Muscle of leg (tissue), 11 donors: ENCODE data around the gene LGMN. TPM values are rescaled to one million over a fixed set of nuclear protein-coding genes. Genes with fewer than 3 reads are reported as not detected.
"Not testable (repeated sequence)": the region's sequence is repeated elsewhere in the genome, so short reads cannot be mapped to it uniquely, and the experiment has no call there.

Source experiments
- DNase-seq: peaks from one replicate; pipeline ENCODE4 v3.0.0; 2013
- H3K27ac ChIP-seq: one replicate; pipeline ENCODE4 v1.5.1; 2013; ENCODE audit warnings: mild to moderate bottlenecking, low read length, control low read depth
- H3K27me3 ChIP-seq: one replicate; pipeline ENCODE4 v1.6.1; 2013; ENCODE audit warnings: low read length; ENCODE audit not compliant: control insufficient read depth, insufficient read depth
- H3K36me3 ChIP-seq: one replicate; pipeline ENCODE4 v1.6.1; 2013; ENCODE audit warnings: low read length; ENCODE audit not compliant: control insufficient read depth, insufficient read depth
- H3K4me1 ChIP-seq: one replicate; pipeline ENCODE4 v1.6.1; 2013; ENCODE audit warnings: low read length; ENCODE audit not compliant: control insufficient read depth, insufficient read depth
- H3K4me3 ChIP-seq: one replicate; pipeline ENCODE4 v1.5.1; 2013; ENCODE audit warnings: low read length, control low read depth
- H3K9me3 ChIP-seq: replicated peaks from 2 replicates; pipeline ENCODE4 v1.6.1; 2013; ENCODE audit warnings: low read depth, low read length; ENCODE audit not compliant: control insufficient read depth
- whole genome bisulfite sequencing: methylation state at CpG from one replicate; pipeline ENCODE4 v1.1.5; 2013; ENCODE audit warnings: missing lambda C conversion rate; ENCODE audit not compliant: insufficient coverage; 5-methylcytosine and 5-hydroxymethylcytosine counted together
- polyA plus RNA-seq, 8 donors: library from polyadenylated mRNA; unstranded; fragments of 120-200 nt; gene quantifications; one replicate each; pipeline versions ENCODE4 v1.2.1 to v1.2.3, GENCODE V29; 2013; ENCODE audit warnings: inconsistent platforms in 1 of 8, low replicate concordance in 1 of 8; ENCODE audit not compliant: insufficient read length in 8 of 8, insufficient read depth in 1 of 8
- total RNA-seq: library from RNA; stranded (reverse); fragments of 120-200 nt; gene quantifications from one replicate; pipeline ENCODE4 v1.2.4, GENCODE V29; 2013

The LGMN gene
- total and polyA plus RNA-seq, 9 donors, result 60.1 to 104 (median 91.9) TPM

DNA sequence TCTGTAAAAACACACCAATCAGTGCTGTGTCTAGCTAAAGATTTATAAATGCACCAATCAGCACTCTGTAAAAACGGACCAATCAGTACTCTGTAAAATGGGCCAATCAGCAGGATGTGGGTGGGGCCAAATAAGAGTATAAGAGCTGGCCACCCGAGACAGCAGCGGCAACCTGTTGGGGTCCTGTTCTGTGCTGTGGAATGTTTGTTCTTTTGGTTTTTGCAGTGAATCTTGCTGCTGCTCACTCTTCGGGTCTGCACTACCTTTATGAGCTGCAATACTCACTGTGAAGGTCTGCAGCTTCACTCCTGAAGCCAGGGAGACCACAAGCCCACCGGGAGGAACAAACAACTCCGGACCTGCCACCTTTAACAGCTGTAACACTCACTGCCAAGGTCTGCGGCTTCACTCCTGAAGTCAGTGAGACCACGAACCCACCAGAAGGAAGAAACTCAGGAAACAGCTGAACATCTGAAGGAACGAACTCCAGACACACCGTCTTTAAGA is 1.8 kb upstream of the LGMN start:
- not testable (repeated sequence) for H3K9me3 ChIP-seq, H3K36me3 ChIP-seq, H3K27ac ChIP-seq, H3K27me3 ChIP-seq, H3K4me3 ChIP-seq, DNase-seq
- WGBS, result 80% methylated on average over 8 of the region's 10 CpGs
- H3K4me1 ChIP-seq, result peaks cover 11% of the 10 kb centered on the region

GRCh38 chr14:92747701-92748258 is 647 bp downstream of the LGMN start:
- peak overlapping the region; percentile 71 for H3K4me3 ChIP-seq
- H3K27me3 ChIP-seq, result no peaks in the 10 kb centered on the region
- peak; percentile 35 for DNase-seq
- no peaks in the 10 kb centered on the region for H3K36me3 ChIP-seq
- H3K27ac ChIP-seq, result peak overlapping the region; percentile 76
- WGBS, result 4% methylated on average over 12 of the region's 16 CpGs
- H3K9me3 ChIP-seq, result no peaks in the 10 kb centered on the region
- H3K4me1 ChIP-seq, result peaks cover 11% of the 10 kb centered on the region

- no peak overlapping the region for H3K4me3 ChIP-seq
- peaks cover 11% of the 10 kb centered on the region for H3K36me3 ChIP-seq
- no peaks in the 10 kb centered on the region for H3K9me3 ChIP-seq
- H3K27ac ChIP-seq, result no peak overlapping the region
- no peaks in the 10 kb centered on the region for H3K27me3 ChIP-seq
- peaks cover 7% of the 10 kb centered on the region for H3K4me1 ChIP-seq
- WGBS, result no CpG with 5 or more reads among the region's 2 CpGs
- DNase-seq, result no peak
These were observed 4.2 kb downstream of the LGMN start for GRCh38 chr14:92744198-92744597.

GRCh38 chr14:92740440-92740839 is 8.0 kb downstream of the LGMN start:
- DNase-seq, result no peak
- WGBS, result 92% methylated on average over 6 of the region's 8 CpGs
- no peak overlapping the region for H3K4me3 ChIP-seq
- no peaks in the 10 kb centered on the region for H3K27me3 ChIP-seq
- H3K4me1 ChIP-seq, result no peaks in the 10 kb centered on the region
- no peak overlapping the region for H3K27ac ChIP-seq
- H3K36me3 ChIP-seq, result peaks cover 11% of the 10 kb centered on the region
- H3K9me3 ChIP-seq, result no peaks in the 10 kb centered on the region

DNA sequence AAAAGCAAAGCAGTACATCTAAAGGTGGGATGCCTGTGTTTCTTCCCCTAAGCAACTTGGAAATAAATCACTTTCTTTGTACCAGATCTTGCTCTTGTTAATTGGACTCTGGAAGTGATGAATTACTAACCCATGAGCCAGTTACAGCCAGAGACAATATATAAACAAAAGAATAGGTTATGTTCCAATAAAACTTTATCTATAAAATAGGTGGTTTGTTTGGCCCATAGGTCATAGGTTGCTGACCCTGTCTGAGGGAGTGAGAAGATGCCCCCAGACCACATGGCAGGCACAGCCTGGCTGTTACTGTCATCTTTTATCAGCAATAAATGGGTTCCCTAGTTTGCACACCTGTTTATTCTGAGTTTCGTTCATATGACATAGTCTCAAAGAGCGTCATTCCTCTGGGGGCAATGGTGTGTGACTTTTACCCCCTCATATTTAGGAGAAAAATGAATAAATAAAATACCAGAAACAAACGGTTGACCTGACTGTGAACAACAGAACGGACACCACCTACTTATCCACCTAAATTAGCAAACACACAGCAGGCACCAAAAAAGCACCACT is 10.7 kb downstream of the LGMN start:
- Histone ChIP-seq H3K36me3 (peaks cover 11% of the 10 kb centered on the region), H3K4me3 (no peak overlapping the region), H3K4me1 (no peaks in the 10 kb centered on the region), H3K9me3 (no peaks in the 10 kb centered on the region), H3K27me3 (no peaks in the 10 kb centered on the region), H3K27ac (no peak overlapping the region)
- no peak for DNase-seq
- WGBS, result 50% methylated on average over 1 of the region's 4 CpGs

DNA sequence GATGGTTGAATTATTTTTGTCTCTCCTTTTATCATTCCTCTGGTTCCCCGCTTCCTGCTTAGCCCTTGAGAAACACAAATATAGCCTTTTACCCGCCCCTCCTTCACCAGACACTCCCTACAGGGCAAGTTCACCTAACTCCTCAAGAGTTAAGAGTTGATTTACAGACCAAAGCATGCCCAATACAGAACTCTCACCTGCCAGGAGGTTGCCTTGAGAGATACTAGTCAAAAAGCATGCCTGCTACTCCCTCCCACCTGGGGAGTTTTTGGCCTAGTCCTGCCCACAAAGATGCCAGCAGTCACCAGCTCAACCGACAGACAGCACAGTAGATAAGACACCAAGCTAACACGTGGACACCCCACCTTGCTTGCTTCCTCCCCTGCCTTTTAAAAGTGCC is 11.2 kb downstream of the LGMN start:
- 80% methylated on average over 2 of the region's 4 CpGs for WGBS
- Histone ChIP-seq H3K27ac (no peak overlapping the region), H3K9me3 (no peaks in the 10 kb centered on the region), H3K36me3 (peaks cover 16% of the 10 kb centered on the region), H3K27me3 (no peaks in the 10 kb centered on the region), H3K4me1 (no peaks in the 10 kb centered on the region), H3K4me3 (no peak overlapping the region)
- DNase-seq, result no peak

- peaks cover 16% of the 10 kb centered on the region for H3K36me3 ChIP-seq
- H3K4me3 ChIP-seq, result no peak overlapping the region
- DNase-seq, result no peak
- no peaks in the 10 kb centered on the region for H3K27me3 ChIP-seq
- no peaks in the 10 kb centered on the region for H3K4me1 ChIP-seq
- H3K9me3 ChIP-seq, result no peaks in the 10 kb centered on the region
- no peak overlapping the region for H3K27ac ChIP-seq
- 88% methylated on average over 6 of the region's 6 CpGs for WGBS
These were observed 13.1 kb downstream of the LGMN start for GRCh38 chr14:92735344-92735743.

GRCh38 chr14:92734618-92735017 is 13.8 kb downstream of the LGMN start:
- Histone ChIP-seq H3K4me1 (no peaks in the 10 kb centered on the region), H3K4me3 (no peak overlapping the region), H3K9me3 (no peaks in the 10 kb centered on the region), H3K36me3 (peaks cover 14% of the 10 kb centered on the region), H3K27ac (no peak overlapping the region), H3K27me3 (no peaks in the 10 kb centered on the region)
- WGBS, result 92% methylated on average over 2 of the region's 7 CpGs
- no peak for DNase-seq

DNA sequence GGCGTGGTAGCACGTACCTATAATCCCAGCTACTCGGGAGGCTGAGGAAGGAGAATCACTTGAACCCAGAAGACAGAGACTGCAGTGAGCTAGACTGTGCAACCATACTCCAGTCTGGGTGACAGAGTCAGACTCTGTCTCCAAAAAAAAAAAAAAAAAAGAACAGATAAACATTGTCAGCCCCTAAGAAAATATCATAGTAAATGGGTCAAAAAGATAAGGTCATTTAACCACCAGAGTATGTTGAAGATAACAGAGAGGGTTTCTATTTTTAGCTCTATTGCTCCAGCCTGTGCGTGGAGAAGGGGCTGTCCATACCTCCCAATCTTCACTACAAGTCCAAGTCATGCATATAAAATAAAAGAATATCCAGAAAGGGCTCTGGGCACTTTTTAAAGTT is 15.4 kb downstream of the LGMN start:
- Histone ChIP-seq H3K4me3 (no peak overlapping the region), H3K9me3 (no peaks in the 10 kb centered on the region), H3K27ac (no peak overlapping the region), H3K4me1 (peaks cover 6% of the 10 kb centered on the region), H3K36me3 (peaks cover 14% of the 10 kb centered on the region), H3K27me3 (no peaks in the 10 kb centered on the region)
- WGBS, result no CpG with 5 or more reads among the region's 4 CpGs
- DNase-seq, result no peak

GRCh38 chr14:92731622-92732115 is 16.8 kb downstream of the LGMN start:
- no peak for DNase-seq
- Histone ChIP-seq H3K27ac (no peak overlapping the region), H3K4me3 (no peak overlapping the region), H3K4me1 (peaks cover 6% of the 10 kb centered on the region), H3K9me3 (no peaks in the 10 kb centered on the region), H3K36me3 (peaks cover 17% of the 10 kb centered on the region), H3K27me3 (no peaks in the 10 kb centered on the region)
- no CpG with 5 or more reads among the region's 3 CpGs for WGBS
